T-helper 2 cell treated with Interferon-gamma antibody and Interleukin-4, amounts not matched to agents 100 ng/mL and 5 ng/mL, for 36 hours (primary cell): ENCODE measurements around the gene IFT81. TPM values are rescaled to one million over a fixed set of nuclear protein-coding genes. Genes with fewer than 3 reads are reported as not detected.
"Not testable (repeated sequence)": the region's sequence is repeated elsewhere in the genome, so short reads cannot be mapped to it uniquely, and the experiment has no call there.

Experiments used
- intact Hi-C: fragments of 100-400 bp; cut with micrococcal nuclease; formaldehyde crosslinking; loops from one replicate; pipeline ENCODE4 v1.15.1; 2023
- total RNA-seq: library from RNA; stranded (reverse); gene quantifications from 2 replicates; pipeline ENCODE4 v1.2.3, GENCODE V29; 2022

Gene IFT81
- total RNA-seq, 1 donor from 2014 or later = 1.2 TPM

- intact Hi-C loops = loop anchor here (10.0 kb wide), 1 partner anchor 497 kb away; no protein-coding TSS in a partner anchor
Measured at GRCh38 chr12:110107369-110108281, 16.5 kb upstream of the IFT81 start.

DNA sequence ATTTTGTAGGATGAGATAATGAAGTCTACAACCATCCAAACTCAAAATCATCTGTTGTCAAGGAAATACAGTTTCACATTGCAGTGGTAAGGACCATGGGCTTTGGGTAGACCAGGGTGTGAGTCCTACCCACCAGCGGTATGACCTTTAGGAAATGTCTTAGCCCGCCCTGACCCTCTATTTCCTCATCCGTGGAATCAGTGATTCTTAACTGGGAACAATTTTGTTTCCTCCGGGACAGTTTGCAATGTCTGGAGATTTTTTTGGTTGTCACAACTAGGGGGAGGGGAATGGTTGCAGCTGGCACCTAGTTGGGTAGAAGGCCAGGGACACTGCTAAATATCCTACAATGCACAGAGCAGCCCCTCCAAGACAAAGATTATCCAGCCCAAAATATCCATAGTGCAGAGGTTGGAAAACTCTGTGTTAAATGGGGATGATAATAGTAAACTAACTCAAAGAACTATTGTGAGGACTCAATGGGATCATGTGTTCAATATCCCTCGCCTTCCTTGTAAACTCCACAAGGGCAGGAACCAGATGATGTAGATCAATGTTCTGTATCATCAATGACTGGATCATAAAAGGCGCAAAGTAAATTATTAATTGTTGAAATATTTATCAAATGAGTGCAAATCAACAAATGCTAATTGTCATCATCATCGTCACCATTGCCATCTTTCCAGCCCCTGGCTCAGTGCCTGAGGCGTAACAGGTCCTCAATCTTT, 15.7 kb upstream of the IFT81 start:
- intact Hi-C loops = loop anchor here (10.0 kb wide), 1 partner anchor 496 kb away; no protein-coding TSS in a partner anchor

DNA sequence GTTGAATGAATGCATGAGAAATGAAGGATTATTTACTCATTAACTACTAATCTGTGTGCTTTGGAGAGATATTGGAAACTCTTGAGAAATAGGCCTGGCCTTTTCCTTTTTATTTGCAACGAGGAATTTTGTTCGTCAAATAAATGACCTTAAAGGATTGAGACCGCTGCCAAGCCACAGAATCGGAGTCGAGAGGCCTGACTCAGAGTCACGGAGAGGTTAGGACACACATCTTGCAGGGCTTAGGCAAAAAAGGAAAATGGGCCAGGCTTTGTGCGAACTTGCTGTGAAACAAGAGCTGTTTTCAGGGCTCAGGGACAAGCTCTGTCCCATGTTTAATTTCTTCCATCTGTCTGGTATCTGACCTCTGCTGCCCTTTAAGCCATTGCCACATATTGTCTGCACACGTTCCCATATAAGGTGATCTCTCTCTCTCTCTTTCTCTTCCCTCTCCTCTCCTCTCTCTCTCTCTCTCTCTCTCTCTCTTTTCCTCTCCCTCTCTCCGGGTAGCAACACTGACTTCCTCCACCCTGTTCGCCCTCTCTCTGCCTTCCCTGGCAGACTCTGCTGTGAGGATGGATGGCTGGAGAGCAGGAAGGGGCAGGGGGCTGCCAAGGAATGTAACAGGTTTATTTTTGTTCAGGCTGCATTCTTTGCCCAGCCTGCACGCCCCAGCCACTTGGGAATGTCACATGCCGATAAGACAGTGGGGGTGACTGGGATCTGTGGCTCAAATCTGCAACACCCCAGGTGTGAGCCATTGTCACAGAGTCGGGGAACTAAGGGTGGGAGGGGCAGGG, 14.9 kb upstream of the IFT81 start:
- intact Hi-C loops = loop anchor here (10.0 kb wide), 1 partner anchor 496 kb away; no protein-coding TSS in a partner anchor

DNA sequence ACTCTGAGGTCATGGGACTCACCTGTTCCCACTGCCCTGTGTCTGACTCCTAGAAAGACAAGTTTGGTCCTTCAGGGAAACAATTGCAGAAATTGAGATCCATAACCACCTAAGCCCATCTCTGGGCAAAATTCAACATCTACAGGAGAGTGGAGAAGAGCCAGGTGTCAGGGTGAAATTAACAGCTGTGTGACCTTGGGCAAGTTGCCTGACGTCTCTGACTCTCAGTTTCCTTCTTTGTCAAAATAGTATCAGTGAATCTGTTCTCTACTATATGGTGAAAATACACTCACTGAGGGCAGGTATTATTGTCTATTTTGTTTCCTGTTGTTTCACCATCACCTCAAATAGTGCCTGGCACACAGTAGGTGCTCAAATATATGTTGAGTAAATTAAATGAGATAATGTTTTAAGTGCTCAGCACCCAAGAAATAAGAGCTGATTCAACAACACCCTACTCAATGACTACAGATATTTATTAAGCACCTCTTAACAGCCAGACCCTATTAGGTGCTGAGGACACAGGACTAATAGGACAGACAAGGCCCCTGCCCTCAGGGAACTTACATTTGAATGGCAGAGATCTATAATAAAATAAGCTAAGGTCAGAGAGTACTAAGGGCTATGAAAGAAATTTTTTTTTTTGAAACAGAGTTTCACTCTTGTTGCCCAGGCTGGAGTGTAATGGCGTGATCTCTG, 14.2 kb upstream of the IFT81 start:
- intact Hi-C loops = loop anchor here (10.0 kb wide), 1 partner anchor 495 kb away; no protein-coding TSS in a partner anchor

- intact Hi-C loops = no loop called here
Measured at GRCh38 chr12:110111476-110112334, 12.5 kb upstream of the IFT81 start.

DNA sequence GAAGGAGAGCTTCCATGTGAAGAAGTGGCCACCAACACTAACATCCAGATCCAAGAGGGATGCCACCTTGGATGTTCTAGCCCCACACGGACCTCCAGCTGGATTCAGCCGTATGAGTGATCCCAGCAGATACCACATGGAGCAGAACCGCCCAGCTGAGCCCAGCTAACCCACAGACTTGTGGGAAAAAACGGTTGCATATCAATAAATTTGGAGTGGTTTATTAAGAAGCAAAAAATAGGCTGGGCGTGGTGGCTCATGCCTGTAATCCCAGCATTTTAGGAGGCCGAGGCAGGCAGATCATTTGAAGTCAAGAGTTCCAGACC, 11.9 kb upstream of the IFT81 start:
- intact Hi-C loops = no loop called here

DNA sequence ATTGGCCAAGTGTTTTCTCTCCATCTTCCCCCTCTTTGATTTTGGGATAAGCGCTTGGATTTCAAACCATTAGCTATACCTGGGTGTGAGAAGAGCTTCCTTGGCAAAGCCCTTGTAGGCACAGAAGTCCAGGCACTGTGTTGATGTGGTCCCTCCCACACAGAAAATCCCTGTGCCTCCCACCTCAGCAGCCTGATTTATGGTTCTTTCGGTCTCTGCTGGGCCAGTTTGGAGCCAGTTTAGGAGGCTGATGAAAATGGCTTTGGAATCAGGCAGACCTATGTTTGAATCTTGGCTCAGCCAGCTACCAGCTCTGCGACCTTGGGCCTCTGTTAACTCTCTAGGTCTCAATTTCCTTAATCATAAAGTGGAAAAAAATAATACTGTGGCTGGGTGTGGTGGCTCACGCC, 9.6 kb upstream of the IFT81 start:
- intact Hi-C loops = no loop called here

DNA sequence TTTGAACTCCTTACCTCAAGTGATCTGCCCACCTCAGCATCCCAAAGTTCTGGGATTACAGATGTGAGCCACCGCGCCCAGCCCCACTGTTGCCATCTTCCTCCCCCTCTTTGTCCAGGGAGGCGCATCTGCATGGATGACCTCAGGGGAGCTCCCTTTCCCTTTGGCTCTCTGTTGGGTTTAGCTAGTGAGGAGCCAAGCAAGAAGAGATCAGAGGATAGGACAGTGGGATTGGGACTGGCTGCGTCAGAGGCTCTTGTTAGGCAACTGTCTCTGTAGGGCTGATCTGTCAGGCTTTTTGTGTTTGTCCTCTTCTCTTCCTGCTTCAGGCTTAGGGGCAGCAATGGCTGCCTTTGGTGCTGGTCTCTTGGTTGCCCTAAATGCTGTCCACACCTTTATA, 8.5 kb upstream of the IFT81 start:
- intact Hi-C loops = no loop called here

DNA sequence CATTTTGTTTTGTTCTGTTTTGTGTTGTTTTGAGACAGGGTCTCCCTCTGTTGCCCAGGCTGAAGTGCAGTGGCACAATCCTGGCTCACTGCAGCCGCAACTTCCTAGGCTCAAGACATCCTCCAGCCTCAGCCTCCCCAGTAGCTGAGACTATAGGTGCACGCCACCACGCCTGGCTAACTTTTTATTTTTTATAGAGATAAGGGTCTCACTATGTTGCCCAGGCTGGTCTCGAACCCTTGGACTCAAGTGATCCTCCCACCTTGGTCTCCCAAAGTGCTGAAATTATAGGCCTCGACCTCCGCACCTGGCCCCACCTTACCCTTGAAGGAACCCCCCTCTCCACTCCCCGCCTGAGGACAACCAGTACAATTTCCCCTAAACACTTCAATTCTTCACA, 7.5 kb upstream of the IFT81 start:
- intact Hi-C loops = no loop called here

DNA sequence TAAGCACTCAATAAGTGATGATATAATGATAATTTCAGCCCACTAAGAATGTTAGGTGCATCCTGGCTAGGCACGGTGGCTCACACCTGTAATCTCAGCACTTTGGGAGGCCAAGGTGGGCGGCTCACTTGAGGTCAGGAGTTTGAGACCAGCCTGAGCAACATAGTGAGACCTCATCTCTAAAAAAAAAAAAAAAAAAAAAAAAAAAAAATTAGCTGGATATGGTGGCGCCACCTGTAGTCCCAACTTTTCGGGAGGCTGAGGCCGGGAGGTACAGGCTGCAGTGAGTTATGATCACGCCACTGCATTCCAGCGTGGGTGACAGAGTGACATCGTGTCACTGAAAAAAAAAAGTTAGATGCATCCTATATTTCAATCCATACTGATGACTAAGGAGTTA, 6.9 kb upstream of the IFT81 start:
- intact Hi-C loops = not testable (repeated sequence)

DNA sequence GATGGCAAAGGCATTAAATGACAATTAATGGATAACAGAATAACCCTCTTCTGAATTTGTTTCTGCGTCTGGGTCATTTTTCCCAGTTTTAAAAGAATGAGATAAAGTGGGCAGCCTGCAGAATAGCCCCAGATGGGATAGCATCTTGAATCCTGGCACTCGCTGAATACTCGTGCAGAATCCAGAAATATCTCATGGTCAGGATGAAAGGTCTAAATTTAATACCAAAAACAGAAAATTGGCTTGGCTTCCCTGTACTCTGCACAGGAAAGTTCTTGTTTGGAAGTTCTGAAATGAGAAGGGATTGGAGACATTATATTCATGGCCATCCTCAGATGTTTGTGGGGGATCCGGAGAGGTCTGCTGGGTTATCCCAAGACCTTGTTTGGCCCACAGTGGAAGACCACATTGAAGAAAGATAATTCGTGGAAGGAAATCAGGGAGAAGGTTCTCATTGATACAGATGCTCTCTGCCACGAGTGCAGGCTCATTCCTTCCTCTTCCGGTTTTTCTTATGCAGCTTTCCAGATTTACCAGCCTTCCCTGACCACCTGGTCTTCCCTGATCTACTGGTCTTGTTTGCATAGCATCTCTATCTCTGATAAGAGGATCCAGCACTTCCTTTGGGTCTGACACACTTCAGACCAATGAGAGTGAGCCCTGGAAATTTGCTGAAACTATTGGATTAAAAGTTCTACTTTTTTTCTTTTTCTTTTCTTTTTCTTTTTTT, 6.0 kb upstream of the IFT81 start:
- intact Hi-C loops = no loop called here

DNA sequence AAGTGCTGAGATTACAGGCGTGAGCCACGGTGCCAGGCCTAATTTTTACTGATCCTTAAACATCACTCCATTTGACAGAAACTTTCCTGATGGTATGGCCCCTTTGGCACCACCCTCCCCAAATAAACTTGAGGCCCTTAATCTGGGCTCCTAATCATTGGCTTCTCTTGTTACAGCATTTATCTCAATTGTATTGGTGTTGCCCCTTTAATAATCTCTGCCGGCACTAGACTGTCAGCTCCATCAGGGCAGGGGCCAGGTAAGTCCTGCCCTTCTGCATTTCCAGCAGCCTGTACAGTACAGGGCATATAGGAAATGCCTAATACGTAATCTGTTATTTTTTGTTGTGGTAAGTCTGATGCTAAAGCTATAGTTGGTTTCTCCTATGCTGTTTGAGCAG, 1.2 kb upstream of the IFT81 start:
- intact Hi-C loops = loop anchor here (5.0 kb wide), 1 partner anchor 619 kb away; the partner anchor contains the start of gene PPP1CC

DNA sequence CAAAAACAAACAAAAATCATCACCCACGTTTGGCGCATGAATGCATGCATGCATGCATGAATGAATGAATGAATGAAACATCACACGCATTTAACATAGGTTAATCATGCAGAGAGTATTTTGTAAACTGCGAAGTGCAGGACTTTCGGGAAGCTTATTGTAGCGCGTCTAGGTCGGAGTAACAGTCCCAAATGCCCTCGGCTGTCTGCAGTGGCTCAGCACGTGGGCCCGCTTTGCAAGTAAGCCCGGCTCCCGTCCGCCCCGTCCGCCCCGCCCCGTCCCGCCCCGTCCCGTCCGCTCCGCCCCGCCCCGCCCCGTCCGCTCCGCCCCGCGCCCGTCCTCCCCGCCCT, 263 bp upstream of the IFT81 start:
- intact Hi-C loops = loop anchor here (1.0 to 5.0 kb wide), 4 partner anchors 45 to 618 kb away; partner anchors contain the start of genes ATP2A2, C12orf76 and PPP1CC

DNA sequence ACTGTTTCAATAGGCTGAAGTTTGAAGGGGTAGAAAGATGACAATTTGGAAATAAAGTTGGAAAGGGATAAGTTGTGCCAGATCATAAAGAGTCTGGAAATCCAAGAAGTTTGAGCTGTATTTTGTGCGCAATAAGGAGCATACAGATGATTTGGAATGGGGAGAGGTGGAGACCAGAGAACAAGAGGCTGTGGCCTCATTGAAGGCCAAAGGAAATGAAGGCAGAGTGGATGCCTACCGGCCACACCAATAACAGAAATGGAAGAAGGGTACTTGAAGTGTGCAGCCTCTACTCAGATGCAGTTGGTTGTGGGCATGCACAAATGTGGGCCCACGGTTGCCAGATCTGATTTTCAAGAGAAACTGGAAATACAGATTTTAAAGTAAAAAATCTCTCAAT, 2.4 kb downstream of the IFT81 start:
- intact Hi-C loops = no loop called here

DNA sequence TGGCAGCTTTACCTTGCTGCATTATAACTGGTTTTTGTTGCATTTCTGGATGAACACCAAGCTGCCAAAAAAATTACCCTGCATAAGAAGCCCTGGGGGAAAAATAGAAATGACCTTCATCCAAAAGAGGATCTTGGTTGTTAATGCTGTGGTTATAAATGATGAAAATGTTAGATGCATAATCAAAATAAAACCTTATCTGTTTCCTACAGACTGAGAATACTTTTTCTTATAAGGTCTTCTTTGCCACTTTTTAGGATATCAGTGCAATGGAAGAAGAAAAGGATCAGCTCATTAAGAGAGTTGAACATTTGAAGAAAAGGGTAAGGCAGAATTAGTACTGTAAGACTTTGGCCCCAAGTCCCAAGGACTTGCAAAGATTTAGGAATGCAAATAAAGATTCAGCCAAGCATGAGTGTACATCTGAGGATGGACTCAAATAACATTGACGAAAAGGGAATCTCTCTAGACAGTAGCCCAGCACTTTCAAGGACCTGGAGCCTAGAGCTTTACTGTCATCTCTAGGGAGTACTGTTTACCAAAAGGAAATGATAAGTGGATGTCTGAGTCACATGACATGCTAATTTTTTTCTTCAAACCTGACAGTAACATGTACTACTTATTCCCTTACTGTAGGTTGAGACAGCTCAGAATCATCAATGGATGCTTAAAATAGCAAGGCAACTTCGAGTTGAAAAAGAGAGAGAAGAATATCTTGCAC, 10.7 kb downstream of the IFT81 start:
- intact Hi-C loops = no loop called here

- intact Hi-C loops = no loop called here
Measured at GRCh38 chr12:110135806-110136205, 11.6 kb downstream of the IFT81 start.

GRCh38 chr12:110137786-110138185, 13.6 kb downstream of the IFT81 start:
- intact Hi-C loops = no loop called here

DNA sequence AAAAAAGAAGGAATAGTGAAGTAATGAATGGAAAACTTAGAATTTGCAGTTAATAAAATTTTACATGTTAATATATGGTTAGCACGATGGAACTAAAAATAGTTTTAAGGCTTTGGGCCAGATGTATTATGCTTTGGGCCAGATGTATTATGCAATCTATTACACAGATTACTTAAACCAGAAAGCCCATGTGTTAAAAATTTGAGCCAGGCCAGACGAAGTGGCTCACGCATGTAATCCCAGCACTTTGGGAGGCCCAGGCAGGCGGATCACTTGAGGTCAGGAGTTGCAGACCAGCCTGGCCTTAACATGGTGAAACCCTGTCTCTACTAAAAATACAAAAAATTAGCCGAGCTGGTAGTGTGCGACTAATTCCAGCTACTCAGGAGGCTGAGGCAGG, 17.2 kb downstream of the IFT81 start:
- intact Hi-C loops = no loop called here

DNA sequence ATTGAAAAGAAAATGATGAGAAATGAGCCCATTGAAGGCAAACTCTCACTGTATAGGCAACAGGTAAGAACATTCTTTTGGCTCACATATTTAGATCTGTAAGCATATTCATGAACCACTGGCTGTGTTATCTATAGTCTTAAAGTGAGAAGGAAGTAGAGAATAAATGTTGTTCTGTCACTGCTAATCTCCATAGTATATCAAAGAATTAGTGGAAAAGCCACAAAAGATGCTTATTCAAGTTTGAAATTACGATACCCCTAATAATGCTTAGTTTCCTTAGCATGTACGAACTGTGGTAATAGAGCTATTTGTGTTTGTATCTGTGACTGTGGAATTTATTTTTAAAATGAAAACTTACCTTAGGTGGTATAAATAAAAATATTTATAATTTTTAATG, 22.8 kb downstream of the IFT81 start:
- intact Hi-C loops = no loop called here
